Activated T-cell treated with anti-CD3 and anti-CD28 coated beads, Interleukin-2, amount 50 U/mL, for 1 hour (primary cell): Measurements from ENCODE around the gene FAM131A.

ENCODE experiments used
- DNase-seq: peaks from one replicate; pipeline ENCODE4 v3.0.0-alpha.2; 2020

FAM131A gene

DNA sequence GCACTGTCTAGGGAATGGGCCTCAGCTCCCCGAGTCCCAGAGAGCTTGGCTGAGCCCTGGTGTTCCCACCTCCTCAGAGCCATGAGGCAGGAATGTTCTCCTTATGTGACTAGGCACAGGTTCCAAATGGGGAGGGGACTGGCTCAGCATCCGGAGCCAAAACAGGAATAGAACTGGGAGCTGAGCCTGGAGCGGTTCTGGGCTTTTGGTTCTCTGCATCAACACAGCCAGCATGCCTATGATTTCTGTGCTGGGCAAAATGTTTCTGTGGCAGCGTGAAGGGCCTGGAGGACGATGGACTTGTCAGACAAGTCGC is at the start of gene FAM131A:
TSS of gene FAM131A (plus strand) at position 202 of the 316 bp plus-strand sequence. CDS start at position 233, 31 bp downstream.
- DNase-seq = no peak

GRCh38 chr3:184289426-184289938 is 47.9 kb upstream of the FAM131A start:
- DNase-seq = peak; percentile 63

DNA sequence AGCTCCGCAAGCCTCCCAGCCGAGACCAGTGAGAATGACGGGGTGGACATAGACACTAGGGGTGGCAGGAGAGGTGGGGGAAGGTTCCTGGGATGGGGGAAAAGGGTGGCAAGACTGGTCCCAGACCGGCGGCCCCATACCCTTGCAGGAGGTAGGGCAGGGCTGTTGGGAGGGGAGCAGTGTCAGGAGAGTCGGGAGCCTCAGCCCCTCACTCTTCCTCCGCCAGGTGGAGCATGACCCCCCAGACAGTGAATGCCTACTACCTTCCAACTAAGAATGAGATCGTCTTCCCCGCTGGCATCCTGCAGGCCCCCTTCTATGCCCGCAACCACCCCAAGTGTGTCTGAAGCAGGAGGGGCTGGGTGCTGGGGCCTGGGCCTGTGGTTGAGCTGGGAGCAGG is 47.1 kb upstream of the FAM131A start:
- no peak for DNase-seq

DNA sequence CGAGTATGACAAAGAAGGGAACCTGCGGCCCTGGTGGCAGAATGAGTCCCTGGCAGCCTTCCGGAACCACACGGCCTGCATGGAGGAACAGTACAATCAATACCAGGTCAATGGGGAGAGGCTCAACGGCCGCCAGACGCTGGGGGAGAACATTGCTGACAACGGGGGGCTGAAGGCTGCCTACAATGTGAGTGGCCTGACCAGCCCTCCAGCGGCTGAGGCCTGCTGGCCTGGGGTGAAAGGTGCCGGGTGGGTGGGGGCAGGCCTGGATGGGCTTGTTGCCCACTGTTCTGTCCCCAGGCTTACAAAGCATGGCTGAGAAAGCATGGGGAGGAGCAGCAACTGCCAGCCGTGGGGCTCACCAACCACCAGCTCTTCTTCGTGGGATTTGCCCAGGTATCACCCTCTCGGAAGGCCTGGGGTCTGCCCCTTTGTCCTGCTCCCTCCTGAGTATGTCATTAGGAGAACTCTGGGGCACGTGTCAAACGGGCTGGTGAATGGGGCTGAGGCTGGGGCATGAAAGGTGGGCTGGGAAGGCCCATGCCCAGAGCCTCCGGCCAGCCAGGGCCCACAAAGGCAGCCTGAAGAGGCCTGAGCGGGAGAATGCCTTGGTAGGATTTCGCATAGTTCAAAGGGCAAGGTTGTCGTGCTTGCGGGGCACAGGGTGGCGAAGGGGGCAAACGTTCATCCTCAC is 46.2 kb upstream of the FAM131A start:
- DNase-seq = no peak

- DNase-seq = no peak
Observed at GRCh38 chr3:184291738-184292445, 45.5 kb upstream of the FAM131A start.

DNA sequence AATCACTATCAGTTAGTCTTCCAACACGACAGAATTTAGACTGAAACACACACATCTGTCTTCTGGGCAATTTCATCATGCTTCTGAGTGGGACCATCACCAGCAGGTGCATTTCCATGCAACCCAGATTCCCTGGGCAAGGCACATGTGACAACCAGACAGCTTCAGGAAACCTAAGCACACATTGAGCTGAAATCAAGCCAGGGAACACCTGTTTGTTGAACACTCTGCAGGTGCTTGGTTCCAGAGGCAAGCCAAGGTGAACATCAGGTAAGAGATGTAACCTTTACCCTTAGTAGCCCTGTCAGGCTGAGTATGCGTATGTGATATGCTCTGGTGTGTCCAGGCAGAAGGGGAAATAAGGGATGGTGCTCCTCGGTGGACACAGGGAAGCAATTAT is 41.6 kb upstream of the FAM131A start:
- DNase-seq = no peak

- no peak for DNase-seq
Observed at GRCh38 chr3:184296616-184297015, 40.8 kb upstream of the FAM131A start.

DNA sequence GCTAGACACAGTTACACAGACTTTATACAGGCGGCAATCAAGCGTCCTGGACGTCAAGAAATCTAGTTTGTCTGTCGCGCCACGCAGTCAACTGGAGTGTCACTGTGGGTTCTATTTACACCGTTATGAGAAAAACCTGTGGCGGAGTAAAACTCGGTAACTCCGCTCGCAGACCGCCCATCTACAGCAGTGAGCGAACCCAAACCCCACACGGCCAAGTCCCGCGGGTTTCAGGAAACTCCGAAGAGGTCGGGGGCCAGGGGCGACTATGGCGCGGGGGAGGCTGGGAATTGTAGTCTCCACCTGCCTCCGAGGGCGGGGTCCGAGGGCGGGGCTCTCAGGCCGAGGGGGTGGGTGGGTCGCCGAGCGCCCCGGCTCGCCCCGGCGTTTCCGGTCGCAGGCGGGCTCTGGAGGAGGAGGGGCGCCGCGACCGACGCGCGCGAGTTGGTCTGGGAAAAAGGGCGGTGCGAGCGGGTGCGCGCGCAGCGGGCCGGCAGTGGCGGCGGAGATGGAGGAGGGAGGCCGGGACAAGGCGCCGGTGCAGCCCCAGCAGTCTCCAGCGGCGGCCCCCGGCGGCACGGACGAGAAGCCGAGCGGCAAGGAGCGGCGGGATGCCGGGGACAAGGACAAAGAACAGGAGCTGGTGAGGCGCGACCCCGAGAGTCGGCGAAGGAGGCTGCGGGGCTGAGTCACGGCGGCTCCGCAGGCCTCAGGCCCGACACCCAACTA is 38.5 kb upstream of the FAM131A start, which contains the start of gene PSMD2:
TSS of gene PSMD2 (plus strand) at position 483 of the 729 bp plus-strand sequence. CDS start at position 509, 26 bp downstream.
- DNase-seq = peak; percentile 98

DNA sequence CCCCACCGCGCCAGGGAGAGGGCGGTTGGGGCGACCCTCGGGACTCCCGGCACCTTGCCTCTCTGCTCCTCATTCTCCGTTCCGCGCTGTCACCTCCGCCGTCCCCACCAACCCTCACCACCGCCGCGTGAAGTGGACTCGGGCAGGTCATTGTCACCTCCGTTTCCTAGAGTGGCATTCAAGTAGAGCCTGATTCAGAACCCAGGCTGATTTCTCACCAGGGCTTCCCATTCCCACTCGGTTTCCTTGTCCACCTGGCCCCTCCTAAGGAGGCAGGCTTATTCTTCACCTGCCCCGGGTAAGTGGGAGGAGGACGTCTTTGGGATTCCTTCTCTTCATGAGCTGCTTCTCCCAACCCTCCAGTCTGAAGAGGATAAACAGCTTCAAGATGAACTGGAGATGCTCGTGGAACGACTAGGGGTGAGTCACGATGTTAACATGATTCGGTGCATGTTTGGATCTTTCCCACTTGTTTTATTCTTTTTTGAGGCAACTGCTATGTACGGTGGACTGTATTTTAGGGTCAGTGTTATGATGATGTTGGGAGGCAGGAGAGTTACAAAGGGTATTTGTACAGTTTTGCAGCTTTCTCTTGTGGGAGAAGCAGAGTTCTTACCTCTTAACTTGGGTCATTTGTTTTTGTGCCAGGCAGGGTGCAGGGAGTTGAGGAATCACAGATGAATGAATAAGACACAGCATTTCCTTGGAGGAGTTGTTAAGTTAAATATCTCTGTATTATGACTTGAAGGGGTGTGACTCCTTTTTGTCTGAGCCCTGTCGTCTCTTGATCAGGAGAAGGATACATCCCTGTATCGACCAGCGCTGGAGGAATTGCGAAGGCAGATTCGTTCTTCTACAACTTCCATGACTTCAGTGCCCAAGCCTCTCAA is 37.7 kb upstream of the FAM131A start:
- no peak for DNase-seq

DNA sequence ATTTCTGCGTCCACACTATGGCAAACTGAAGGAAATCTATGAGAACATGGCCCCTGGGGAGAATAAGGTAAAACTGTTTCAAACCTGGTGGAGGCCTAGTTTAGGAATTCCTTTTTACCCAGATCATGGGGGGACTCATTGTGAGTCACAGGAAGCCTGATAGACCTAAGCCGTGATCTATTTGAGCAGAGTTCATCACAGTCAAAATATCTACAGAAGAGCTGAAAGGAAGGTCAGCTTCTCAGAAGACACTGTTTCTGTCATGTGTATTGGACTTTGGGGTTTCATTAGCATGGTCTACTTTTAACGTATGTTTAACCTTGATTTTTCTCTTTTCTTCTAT is 37.1 kb upstream of the FAM131A start:
- DNase-seq = no peak

- no peak for DNase-seq
Observed at GRCh38 chr3:184305577-184305976, 31.8 kb upstream of the FAM131A start.

DNA sequence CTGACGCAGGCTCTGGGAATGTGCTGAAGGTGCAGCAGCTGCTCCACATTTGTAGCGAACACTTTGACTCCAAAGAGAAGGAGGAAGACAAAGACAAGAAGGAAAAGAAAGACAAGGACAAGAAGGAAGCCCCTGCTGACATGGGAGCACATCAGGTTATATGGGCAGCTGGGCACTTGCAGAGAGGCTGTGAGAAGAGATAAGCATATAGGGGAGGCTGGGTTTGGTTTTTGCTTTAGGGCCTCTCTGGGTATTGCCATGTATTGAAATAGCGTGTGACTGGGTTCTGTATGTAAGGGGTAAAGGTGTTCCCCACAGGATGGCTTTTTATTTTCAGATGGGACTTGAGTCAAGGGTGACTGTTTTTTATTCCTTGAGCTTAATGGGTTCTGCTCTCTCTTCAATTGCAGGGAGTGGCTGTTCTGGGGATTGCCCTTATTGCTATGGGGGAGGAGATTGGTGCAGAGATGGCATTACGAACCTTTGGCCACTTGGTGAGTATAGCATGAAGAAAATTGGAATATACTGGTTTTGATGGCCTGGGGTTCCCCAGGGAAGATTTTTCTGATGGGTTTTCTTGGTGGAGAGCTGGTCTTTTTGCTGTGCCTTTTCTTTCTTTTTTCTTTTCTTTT is 30.9 kb upstream of the FAM131A start:
- DNase-seq = no peak

GRCh38 chr3:184307915-184308314 is 29.5 kb upstream of the FAM131A start:
- no peak for DNase-seq

GRCh38 chr3:184308744-184309143 is 28.7 kb upstream of the FAM131A start:
- no peak for DNase-seq

GRCh38 chr3:184311633-184312032 is 25.8 kb upstream of the FAM131A start:
- DNase-seq = no peak

GRCh38 chr3:184314363-184314699 is 23.1 kb upstream of the FAM131A start, which contains the start of gene EIF4G1:
EIF4G1 (plus strand) TSS chr3:184314606; CDS start chr3:184315797, 1,191 bp downstream.
- peak; percentile 91 for DNase-seq

- DNase-seq = peak; percentile 78
Observed at GRCh38 chr3:184314700-184315542, 22.5 kb upstream of the FAM131A start.

DNA sequence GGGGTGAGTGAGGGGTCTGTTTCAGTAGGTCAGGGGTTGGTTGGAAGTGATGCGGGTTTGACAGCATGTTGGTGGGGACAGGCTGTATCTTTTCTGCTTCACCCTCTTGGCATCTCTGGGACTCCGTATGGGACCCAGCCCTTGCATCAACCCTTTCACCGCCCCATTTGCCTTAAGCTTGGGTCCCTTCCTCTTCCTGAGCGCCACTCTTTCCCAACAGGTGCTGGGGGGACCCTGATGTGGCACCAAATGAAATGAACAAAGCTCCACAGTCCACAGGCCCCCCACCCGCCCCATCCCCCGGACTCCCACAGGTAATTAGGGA is 21.9 kb upstream of the FAM131A start:
- no peak for DNase-seq

- DNase-seq = peak; percentile 34
Observed at GRCh38 chr3:184315871-184316661, 21.3 kb upstream of the FAM131A start.

DNA sequence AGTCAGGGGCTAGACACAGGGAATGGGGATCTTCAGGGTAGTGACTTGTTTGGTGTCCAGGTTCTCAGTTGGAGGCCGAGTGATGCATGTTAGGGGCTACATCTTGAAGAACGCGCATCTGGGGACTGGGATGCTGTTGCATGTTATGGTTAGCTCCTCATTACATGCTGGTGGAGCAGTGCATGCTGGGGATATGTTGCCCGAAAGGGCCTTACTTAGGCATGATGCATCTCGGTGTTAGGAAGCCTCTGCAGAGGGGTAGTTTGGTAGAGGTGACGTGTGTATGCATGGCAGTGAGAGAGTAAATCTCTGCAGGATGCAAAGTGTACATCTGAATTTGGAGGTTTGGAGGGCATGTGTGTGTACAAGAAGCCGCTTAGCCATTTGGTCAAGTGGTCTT is 20.6 kb upstream of the FAM131A start:
- no peak for DNase-seq

DNA sequence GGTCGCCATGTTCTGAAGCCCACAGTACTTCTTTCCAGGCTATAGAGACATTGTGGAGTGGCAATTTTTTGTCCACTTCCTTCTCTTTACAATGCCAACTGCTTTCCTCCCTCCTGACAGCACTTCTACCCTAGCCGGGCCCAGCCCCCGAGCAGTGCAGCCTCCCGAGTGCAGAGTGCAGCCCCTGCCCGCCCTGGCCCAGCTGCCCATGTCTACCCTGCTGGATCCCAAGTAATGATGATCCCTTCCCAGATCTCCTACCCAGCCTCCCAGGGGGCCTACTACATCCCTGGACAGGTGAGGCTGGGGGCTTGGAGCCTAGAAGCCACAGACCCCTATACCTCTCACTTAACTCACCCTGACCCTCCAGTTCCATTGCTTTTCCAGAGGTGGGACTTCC is 20.2 kb upstream of the FAM131A start:
- DNase-seq = no peak
